HFF-Myc (cell line): Measurements from ENCODE around the gene MYO15A.

ENCODE experiments used
- DNase-seq: peaks from one replicate; pipeline ENCODE4 v3.0.0-alpha.2; 2011; ENCODE audit warnings: low read depth; ENCODE audit errors: extremely low read depth
- H3K4me3 ChIP-seq: replicated peaks from 2 replicates; pipeline ENCODE4 v1.5.1; 2011; ENCODE audit warnings: low read depth, mild to moderate bottlenecking, control low read depth, low read length
- TF ChIP-seq, protein P1 (sequence below): IDR thresholded peaks from 2 replicates; pipeline ENCODE4 v1.5.1; 2012; ENCODE audit warnings: mild to moderate bottlenecking, low read depth, low read length, control low read depth; ENCODE audit errors: missing control alignments

Gene MYO15A

DNA sequence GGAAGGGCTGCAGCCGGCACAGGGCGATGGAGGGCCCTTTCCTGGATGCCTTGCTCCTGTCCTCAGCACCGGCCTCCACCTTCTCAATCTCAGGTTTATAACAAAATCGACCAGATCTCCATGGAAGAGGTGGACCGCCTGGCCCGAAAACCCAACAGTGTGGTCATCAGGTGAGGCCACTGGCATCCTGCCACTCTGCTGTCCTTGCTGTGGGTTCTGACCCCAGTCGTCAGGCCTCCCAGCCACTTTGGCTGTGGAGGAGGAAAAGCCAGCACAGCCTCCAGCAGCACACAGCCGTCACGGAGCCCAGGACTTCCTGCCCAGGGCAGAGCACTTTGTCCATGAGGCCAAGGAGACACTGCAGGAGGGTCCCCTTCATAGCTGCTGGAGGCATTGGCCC is 6.7 kb upstream of the MYO15A start:
- no peak overlapping the region for H3K4me3 ChIP-seq
- TF ChIP-seq, protein P1, sequence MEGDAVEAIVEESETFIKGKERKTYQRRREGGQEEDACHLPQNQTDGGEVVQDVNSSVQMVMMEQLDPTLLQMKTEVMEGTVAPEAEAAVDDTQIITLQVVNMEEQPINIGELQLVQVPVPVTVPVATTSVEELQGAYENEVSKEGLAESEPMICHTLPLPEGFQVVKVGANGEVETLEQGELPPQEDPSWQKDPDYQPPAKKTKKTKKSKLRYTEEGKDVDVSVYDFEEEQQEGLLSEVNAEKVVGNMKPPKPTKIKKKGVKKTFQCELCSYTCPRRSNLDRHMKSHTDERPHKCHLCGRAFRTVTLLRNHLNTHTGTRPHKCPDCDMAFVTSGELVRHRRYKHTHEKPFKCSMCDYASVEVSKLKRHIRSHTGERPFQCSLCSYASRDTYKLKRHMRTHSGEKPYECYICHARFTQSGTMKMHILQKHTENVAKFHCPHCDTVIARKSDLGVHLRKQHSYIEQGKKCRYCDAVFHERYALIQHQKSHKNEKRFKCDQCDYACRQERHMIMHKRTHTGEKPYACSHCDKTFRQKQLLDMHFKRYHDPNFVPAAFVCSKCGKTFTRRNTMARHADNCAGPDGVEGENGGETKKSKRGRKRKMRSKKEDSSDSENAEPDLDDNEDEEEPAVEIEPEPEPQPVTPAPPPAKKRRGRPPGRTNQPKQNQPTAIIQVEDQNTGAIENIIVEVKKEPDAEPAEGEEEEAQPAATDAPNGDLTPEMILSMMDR = no peak
- no peak for DNase-seq

DNA sequence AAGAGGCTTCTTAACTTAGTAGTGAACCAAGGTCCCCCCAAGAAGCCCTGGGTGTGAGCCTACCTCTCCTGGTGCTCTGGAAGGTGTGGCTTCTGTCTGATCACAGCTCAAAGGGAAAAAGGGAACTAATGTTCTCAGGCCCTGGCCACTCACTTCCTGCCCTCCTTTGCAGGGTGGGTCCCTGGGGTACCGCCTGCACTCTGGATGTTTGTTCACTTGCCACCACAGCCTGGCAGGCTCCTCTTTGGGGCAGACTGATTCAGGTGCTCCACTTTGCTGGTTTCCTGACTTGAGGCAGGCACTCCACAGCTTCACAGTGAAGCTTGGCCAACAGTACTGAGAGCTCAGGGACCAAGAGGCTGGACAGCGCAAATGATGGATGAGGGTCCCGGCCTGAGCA is 5.9 kb upstream of the MYO15A start:
- H3K4me3 ChIP-seq = no peak overlapping the region
- no peak for DNase-seq
- TF ChIP-seq, protein P1 = no peak

DNA sequence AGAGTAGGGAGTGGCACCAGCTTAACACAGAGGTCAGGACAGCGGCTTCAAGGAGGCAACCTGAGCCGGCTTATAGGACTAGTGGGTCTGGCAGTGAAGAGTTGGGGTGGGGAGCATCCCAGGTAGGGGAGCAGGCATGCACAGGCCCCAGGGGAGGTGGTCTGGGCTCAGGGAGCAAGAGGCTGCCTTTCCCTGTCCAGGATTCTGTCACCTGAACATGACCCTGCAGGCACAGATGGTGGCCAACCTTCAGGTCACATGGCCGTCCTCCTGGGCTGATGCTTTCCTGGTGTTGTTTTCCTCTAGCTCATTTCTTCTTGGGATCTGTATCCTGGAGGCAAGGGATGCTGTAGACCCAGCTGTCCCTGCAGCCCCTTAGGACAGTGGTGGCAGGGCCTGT is 3.5 kb upstream of the MYO15A start:
- TF ChIP-seq, protein P1 = no peak
- H3K4me3 ChIP-seq = no peak overlapping the region
- no peak for DNase-seq

DNA sequence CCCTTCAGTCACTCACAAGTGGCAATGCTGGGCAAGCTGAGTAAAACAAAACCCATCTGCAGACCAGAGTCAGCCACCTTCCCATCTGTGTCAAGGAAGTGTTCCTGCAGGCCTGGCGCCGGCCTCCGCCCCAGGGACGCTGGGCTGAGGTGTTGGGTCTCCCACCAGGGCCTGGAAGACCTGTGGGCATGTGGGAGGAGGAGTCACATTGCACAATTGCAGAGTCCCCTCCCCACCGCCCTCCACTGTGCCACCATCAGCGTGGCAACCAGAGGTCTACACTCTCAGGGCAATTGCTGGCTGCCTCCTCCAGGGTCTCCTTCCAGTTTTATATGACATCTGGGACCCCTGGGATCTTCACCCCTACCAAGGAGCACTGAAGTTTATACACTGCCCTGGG is 3.0 kb upstream of the MYO15A start:
- TF ChIP-seq, protein P1 = no peak
- no peak for DNase-seq

DNA sequence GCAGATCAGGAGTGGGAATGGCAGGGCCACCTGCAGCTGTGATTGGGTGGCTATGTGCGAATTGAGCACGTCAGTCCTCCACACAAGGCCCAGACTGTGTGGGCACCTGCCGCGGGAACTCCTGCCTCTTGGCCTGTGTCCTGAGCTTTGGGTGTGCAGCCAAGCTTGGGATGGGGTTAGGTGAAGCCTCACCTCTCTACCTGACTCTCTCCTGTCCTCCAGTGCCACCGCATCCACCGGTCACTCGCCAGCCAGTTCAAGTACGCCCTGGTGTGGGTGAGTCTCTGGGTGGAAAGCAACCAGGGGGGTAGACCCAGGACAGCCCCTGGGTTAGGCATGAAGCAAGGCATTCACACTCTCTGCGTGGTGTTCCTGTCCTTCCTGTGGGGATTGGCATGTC is 2.3 kb upstream of the MYO15A start:
- no peak for DNase-seq
- H3K4me3 ChIP-seq = no peak overlapping the region
- TF ChIP-seq, protein P1 = no peak

More for the DNA sequence above, 3.0 kb upstream of the MYO15A start:
- H3K4me3 ChIP-seq = no peak overlapping the region

DNA sequence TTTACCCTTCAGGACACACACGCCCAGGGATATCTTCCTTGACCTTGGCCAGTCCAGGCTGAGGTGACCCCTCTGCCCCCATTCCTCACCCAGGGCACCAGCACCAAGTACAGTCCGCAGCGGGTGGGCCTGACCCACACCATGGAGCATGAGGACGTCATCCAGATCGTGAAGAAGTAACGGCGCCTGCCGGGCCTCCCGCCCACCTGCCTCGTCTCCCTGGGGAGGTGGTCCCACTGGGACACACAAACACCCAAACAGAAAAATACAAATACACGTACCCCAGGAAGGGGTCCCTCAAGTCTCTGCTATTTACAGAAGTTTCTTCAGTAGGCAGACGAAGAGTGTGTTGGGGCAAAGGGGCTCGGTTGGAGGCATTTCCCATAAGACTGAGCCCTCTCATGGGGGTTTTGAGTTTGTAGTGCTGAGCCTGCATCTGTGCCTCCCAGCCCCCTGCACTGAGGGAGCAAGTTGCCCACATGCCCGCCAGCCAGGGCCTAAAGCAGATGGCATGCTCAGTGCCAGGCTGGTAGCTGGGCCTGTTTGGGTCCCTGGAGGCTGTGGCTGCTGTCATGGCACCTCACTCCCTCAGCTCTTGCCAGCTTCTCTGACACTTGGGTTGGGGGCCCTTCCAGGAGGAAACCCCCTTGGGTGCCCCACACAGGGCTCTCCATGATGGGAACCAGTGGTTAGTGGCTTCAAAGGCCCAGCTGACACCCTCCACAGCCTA is 1.3 kb upstream of the MYO15A start:
- DNase-seq = no peak
- H3K4me3 ChIP-seq = no peak overlapping the region
- TF ChIP-seq, protein P1 = no peak

DNA sequence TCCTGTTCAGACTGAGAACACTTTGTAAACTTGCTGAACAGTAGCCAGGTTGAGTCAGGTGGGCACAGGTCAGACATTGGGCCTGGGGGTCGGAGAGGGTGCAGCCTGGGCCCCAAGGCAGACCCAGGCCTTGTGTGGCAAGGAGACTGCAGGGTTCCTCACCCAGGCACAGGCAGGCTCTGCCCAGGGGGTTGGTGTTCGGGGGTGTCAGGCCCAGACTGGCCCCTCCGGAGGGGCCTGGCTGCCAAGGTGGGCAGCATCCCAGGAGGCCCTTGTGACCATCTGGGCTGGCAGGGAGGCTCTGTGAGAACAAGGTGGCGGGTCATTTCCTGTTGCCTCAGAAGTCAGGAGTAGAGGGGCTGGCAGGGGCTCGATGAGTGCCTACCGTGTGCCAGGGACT is 585 bp upstream of the MYO15A start:
- TF ChIP-seq, protein P1 = no peak

More for the DNA sequence above, 585 bp upstream of the MYO15A start:
- H3K4me3 ChIP-seq = no peak overlapping the region
- no peak for DNase-seq
